Measurements from ENCODE around the gene AKAP11. TPM values are rescaled to one million over a fixed set of nuclear protein-coding genes. Genes with fewer than 3 reads are reported as not detected.

Gene AKAP11
- total RNA-seq, 1 donor from 2014 or later: 19.8 TPM

DNA sequence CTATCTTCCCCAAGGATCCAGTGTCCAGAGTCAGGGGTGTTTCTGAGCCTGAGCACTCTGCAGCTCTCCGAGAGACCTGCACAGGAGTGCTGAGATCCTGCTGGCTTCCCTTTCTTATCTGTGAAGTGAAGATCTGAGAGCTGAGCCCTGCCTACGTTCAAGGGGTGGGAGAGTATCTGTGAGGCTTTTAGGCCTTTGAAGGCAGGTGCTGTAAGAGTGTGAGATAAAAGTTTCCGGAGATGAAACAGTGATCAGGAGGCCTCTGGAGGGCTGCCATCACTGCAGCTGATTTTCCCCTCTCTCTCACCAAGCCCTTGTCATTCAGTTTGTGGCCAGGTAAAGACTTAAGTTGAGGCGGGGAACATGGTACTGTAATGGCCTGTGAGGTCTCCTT is 83.1 kb downstream of the AKAP11 start:
- H3K36me3 ChIP-seq (ENCODE audit: control insufficient read depth, insufficient read depth, low read length): no peaks in the 10 kb centered on the region
- no peak overlapping the region for H3K4me3 ChIP-seq (ENCODE audit: low read depth, low read length)
- TF ChIP-seq, protein P1, sequence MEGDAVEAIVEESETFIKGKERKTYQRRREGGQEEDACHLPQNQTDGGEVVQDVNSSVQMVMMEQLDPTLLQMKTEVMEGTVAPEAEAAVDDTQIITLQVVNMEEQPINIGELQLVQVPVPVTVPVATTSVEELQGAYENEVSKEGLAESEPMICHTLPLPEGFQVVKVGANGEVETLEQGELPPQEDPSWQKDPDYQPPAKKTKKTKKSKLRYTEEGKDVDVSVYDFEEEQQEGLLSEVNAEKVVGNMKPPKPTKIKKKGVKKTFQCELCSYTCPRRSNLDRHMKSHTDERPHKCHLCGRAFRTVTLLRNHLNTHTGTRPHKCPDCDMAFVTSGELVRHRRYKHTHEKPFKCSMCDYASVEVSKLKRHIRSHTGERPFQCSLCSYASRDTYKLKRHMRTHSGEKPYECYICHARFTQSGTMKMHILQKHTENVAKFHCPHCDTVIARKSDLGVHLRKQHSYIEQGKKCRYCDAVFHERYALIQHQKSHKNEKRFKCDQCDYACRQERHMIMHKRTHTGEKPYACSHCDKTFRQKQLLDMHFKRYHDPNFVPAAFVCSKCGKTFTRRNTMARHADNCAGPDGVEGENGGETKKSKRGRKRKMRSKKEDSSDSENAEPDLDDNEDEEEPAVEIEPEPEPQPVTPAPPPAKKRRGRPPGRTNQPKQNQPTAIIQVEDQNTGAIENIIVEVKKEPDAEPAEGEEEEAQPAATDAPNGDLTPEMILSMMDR (IDR thresholded peaks at IDR 0.05; ENCODE audit: insufficient read depth, low read length, poor library complexity, severe bottlenecking): no peak
- no peak for DNase-seq (ENCODE audit: low read depth)
- no peaks in the 10 kb centered on the region for H3K27me3 ChIP-seq (ENCODE audit: control insufficient read depth, insufficient read depth, low read length)

DNA sequence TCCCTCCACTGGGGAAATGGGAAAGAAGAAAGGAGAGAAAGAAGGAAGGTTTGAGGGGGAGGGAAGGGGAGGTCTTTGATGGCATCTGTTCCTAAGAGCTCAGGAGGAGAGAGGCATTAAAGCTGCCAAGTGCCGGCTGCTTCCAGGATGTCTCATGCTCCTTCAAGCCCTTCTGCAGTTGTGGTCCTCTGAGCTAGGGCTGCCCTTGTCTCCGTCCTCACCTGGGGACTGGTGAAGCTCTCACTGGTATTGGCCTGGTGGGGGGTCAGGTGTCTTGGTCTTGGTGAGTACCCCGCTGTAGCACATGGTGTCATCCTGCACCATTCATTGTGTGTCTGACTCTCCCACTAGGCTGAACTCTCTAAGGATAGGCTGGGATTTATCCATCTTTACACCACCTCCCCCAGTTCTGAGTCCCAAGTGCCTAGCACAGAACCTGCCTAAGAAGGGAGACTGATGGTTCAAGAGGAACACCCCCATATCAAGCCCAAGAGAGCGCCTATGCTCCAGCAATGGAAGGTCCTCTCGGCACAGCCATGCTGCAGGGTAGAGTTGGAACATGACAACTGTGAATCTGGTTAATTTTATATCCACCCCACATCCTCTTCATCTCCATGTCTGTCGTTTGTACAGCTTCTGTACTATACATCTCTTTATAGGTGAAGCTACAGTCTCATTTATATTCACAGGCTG is 83.7 kb downstream of the AKAP11 start:
- TF ChIP-seq, protein P1 (IDR thresholded peaks at IDR 0.05; ENCODE audit: insufficient read depth, low read length, poor library complexity, severe bottlenecking): no peak
- DNase-seq (ENCODE audit: low read depth): no peak
- Histone ChIP-seq H3K27me3 (ENCODE audit: control insufficient read depth, insufficient read depth, low read length) (no peaks in the 10 kb centered on the region), H3K4me3 (ENCODE audit: low read depth, low read length) (no peak overlapping the region), H3K36me3 (ENCODE audit: control insufficient read depth, insufficient read depth, low read length) (no peaks in the 10 kb centered on the region)

DNA sequence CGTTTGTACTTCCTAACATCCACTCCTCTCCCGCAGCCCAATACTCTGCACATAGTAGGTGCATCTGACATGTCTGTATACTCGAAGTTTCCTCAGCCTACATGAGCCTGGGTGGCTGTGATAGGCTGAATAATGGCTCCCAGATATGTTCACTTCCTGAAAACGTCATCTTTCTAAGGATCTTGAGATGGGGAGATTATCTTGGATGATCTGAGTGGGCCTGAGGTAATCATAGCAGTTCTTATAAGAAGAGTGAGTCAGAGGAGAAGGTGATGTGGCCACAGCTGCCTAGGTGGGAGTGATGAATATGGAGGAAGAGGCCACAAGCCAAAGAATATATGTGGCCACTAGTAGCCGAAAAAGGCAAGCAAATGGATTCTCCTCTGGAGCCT is 84.2 kb downstream of the AKAP11 start:
- H3K36me3 ChIP-seq (ENCODE audit: control insufficient read depth, insufficient read depth, low read length): no peaks in the 10 kb centered on the region
- no peak for DNase-seq (ENCODE audit: low read depth)
- no peak overlapping the region for H3K4me3 ChIP-seq (ENCODE audit: low read depth, low read length)
- no peaks in the 10 kb centered on the region for H3K27me3 ChIP-seq (ENCODE audit: control insufficient read depth, insufficient read depth, low read length)
- TF ChIP-seq, protein P1 (IDR thresholded peaks at IDR 0.05; ENCODE audit: insufficient read depth, low read length, poor library complexity, severe bottlenecking): no peak

DNA sequence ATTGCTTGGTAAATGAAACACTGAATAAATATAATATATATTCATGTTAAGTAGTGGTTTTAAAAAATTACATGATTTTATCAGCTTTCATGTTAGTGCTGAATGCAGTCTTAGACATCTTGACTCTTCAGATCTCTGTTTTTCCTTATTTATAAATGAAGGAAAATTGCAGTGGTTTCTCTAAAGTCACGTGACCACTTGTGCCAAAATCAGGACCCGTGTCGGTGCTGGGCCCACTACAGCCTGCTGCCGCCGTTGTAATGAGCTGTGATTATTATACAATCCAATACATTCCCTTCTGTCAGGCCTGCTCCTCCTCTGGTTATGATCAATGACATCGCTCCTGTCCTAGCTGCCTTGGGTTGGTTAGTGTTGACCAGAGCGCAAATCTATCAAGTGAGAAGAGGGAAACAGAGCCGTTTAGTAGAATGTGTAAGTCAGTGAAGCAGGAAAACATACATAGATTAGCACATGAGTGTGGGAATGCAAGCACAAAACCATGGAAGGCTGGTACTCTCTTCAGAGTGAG is 88.2 kb downstream of the AKAP11 start:
- no peak overlapping the region for H3K4me3 ChIP-seq (ENCODE audit: low read depth, low read length)
- DNase-seq (ENCODE audit: low read depth): no peak
- TF ChIP-seq, protein P1 (IDR thresholded peaks at IDR 0.05; ENCODE audit: insufficient read depth, low read length, poor library complexity, severe bottlenecking): no peak
- H3K36me3 ChIP-seq (ENCODE audit: control insufficient read depth, insufficient read depth, low read length): no peaks in the 10 kb centered on the region
- no peaks in the 10 kb centered on the region for H3K27me3 ChIP-seq (ENCODE audit: control insufficient read depth, insufficient read depth, low read length)

DNA sequence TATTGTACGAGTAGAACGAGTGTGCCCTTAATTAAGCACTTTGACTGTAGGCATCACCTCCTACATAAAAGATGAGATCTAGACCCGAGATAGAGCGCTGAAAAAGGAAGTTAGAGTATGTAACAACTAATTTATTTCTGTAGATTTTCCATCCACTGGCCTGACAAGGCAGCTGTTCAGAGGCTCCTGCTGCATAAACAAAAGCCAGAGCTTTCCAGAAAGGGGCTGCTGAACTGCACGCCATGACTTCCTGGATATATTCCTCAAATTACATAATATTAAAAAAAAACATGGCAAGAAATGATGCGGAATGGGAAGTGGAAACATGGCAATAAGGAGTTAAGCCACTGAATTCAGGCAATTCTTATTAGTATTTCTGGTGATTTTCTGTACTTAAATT is 89.7 kb downstream of the AKAP11 start:
- TF ChIP-seq, protein P1 (IDR thresholded peaks at IDR 0.05; ENCODE audit: insufficient read depth, low read length, poor library complexity, severe bottlenecking): no peak
- H3K4me3 ChIP-seq (ENCODE audit: low read depth, low read length): no peak overlapping the region
- no peak for DNase-seq (ENCODE audit: low read depth)
- no peaks in the 10 kb centered on the region for H3K27me3 ChIP-seq (ENCODE audit: control insufficient read depth, insufficient read depth, low read length)
- H3K36me3 ChIP-seq (ENCODE audit: control insufficient read depth, insufficient read depth, low read length): no peaks in the 10 kb centered on the region
